Neural cell (in vitro differentiated cells): ENCODE measurements around the gene SLC13A3.

Experiments used
- CTCF ChIP-seq: fragments of 450-650 bp; IDR thresholded peaks from 2 replicates; pipeline ENCODE4 v1.5.1; 2014; ENCODE audit warnings: antibody characterized with exemption, mild to moderate bottlenecking, moderate library complexity; ENCODE audit not compliant: poor library complexity, severe bottlenecking
- EP300 ChIP-seq: fragments of 450-650 bp; conservative IDR thresholded peaks from 2 replicates; pipeline ENCODE4 v1.6.1; 2014; ENCODE audit warnings: antibody characterized with exemption, mild to moderate bottlenecking, moderate library complexity; ENCODE audit not compliant: poor library complexity, severe bottlenecking
- EZH2 ChIP-seq: fragments of 200-600, 300-800 bp; shearing (Covaris generic), sonication (generic); IDR thresholded peaks from 2 replicates; pipeline ENCODE4 v1.6.1; 2014; ENCODE audit warnings: antibody characterized with exemption, low read length, borderline replicate concordance, mild to moderate bottlenecking; ENCODE audit not compliant: insufficient read depth, poor library complexity, severe bottlenecking
- REST ChIP-seq: IDR thresholded peaks from 2 replicates; pipeline ENCODE4 v1.6.1; 2012; ENCODE audit warnings: borderline replicate concordance

- no peak for TF ChIP-seq REST
- TF ChIP-seq CTCF, result no peak
- TF ChIP-seq EZH2, result no peak
- TF ChIP-seq EP300, result no peak
These were observed 95.8 kb downstream of the SLC13A3 start for GRCh38 chr20:46555370-46555956.
